GF-D8 (cell line): ENCODE measurements around the gene TAOK1.
"Not testable (repeated sequence)": the region's sequence is repeated elsewhere in the genome, so short reads cannot be mapped to it uniquely, and the experiment has no call there.

Source experiments
- DNase-seq: peaks from one replicate; lab custom pipeline; 2025; lab: John Stamatoyannopoulos, UW

Gene TAOK1

DNA sequence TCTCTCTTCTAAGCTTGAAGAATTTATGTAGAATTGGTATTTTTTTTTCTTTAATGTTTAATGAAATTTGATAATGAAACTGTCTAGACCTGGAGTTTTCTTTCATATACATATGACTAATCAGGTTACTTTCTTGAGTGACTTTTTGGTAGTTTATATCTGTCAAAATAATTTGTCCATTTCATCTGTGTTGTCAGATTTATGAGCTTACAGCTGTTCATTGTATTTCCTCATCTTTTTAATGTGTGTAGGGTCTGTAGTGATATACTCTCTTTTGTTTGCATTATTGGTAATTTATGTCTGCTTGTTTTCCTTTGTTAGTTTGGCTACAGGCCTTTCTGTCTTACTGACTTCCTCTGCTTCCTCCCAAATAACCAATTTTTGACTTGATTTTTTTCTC, 55.7 kb downstream of the TAOK1 start:
- no peak for DNase-seq

DNA sequence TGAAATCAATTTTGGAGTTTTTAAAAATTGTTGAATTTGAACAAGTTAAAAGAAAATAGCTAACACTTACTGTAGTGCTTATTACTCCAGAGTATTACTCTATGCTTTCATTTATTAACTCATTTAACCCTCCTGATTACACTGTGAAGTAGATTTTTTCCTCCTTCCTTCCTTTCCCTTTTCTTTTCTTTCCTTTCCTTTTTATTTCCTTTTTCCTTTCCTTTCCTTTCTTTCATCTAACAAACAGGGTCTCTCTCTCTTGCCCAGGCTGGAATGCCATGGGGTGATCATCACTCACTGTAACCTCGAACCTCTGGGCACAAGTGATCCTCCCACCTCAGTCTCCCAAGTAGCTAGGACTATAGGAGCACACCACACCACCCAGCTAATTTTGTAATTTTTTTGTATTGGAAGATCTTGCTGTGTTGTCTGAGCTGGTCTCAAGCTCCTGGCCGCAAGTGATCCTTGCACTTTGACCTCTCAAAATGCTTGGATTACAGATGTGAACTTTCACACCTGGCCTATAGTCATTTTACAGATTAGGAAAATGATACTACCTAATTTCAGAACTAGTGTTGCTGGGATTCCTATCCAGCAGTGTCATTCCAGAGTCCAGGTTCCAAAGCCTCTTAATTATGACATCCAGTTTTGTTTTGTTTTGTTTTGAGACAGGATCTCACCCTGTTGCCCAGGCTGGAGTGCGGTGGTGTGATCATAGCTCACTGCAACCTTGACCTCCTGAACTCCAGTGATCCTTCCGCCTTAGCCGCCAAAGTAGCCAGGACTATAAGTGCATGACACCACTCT, 59.9 kb downstream of the TAOK1 start:
- no peak for DNase-seq

DNA sequence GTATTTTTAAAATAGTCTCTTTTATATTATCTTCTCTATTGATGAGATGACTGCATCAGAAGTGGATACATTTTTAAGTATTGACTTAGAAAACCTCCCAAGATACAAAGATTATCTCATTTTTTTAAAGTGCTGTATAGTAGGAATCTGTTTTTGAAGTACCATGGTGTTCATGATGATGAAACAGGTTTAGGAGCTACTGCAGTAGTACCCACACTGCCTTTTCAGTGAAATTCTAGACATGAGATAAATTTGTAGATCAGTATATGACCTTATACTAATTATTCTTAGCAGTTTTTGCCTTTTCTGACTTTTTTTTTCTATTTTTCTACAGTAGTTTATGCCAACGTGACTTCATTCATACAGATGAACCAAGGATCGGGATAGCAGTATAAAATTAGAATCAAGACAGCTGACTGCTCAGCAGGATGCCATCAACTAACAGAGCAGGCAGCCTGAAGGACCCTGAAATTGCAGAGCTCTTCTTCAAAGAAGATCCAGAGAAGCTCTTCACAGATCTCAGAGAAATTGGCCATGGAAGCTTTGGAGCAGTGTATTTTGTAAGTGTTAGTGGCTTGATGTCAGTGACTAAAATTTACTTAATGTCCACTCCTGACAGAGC, 61.1 kb downstream of the TAOK1 start:
- DNase-seq = no peak

DNA sequence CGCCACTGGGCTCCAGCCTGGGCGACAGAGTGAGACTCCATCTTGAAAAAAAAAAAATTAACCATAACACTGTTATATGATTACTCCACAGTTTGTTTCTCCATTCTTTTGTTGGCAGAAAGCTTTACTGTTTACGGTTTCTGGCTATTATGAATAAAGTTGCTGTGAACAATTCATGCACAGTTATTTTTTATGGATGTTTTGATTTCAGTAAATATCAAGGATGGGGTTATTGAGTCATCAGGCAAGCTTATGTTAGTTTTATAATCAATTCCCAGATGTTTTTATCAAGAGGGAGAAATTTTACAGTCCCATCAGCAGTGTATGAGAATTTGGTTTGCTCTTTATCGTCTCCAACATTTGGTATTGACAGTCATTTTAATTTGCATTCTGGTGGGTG, 67.9 kb downstream of the TAOK1 start:
- no peak for DNase-seq

DNA sequence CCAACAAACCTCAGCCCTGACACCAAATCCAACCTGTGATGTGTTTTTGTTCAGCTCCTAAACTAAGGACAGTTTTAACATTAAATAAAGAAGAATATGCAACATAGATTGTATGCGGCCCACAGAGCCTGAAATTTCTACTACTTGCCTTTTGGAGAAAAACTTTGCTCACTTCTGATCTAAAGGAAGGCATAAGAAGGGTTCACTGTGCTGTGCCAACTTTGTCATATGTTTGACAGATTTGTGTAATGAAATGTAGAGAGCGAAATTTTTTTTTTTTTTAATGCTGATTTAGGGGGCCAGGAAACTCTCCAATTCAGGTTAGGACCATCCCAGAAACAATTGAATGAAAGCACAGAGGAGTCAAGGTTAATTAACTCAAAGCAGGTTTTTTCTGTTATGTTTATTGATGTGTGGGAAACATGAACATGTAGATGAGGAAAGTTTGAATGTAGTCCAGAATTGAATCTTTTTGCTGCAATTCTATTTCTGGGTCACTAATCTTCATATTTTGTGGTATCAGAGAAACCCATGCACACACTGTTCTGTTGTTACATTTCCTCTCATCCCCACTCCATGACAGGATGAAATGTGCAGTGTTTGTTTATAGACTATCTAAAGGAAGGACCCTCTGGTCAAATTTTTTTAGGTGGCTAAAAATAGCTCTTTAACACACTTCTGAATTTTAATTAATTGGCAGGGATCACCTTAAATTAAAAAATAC, 71.5 kb downstream of the TAOK1 start:
- no peak for DNase-seq

DNA sequence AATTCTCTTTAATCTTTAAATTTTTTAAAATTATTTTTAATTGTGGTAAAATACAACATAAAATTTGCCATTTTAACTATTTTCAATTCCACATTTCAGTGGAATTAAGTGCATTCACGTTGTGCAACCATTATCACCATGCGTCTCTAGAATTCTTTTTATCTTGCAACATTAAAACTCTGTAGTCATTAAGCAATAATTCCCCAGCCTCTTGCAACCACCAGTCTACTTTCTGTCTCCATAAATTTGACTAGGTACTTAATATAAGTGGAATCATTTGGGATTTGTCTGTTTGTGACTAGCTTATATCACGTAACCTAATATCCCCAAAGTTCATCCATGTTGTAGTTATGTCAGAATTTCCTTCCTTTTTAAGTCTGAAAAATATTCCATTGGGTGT, 79.1 kb downstream of the TAOK1 start:
- DNase-seq = no peak

DNA sequence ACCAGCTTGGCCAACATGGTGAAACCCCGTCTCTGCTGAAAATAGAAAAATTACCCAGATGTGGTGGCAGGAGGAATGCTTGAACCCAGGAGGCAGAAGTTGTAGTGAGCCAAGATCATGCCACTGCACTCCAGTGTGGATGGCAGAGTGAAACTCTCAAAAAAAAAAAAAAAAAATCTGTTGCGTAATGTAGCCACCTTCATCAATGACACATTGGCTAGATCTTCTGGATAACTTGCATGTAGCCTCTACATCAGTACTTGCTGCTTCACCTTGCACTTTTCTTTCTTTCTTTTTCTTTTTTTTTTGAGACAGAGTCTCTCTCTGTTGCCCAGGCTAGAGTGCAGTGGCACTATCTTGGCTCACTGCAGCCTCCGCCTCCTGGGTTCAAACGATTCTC, 83.3 kb downstream of the TAOK1 start:
- not testable (repeated sequence) for DNase-seq

DNA sequence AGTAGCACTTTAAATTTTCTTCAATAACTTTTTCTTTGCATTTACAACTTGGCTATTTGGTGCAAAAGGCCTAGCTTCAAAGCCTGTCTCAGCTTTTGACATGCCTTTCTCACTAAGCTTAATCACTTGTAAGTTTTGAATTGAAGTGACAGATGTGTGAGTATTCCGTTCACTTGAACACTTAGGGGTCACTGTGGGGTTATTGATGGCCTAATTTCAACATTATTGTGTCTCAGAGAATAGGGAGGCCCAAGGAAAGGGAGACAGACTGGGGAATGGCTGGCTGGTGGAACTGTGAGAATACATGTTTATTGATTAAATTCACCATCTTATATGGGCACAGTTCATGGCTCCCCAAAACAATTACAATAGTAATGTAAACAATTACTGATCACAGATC, 84.1 kb downstream of the TAOK1 start:
- DNase-seq = no peak

DNA sequence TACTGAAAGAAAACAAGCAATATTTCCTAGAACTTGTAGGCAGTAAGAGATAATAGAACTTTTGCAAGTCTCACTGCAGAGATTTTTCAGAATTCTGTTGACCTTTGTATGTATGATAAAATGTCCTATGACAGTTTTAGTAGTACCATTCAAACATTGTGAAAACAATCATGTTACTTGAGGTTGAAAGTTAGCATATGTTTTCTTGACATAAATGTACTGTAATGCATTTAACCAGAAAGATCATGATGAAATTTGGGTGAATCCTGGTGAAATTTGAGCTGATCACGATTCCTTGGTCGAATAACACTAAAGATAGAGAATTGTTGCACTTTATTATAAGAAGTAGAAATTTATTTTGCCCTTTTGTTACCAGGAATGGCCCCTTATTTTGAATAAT, 85.7 kb downstream of the TAOK1 start:
- DNase-seq = no peak

DNA sequence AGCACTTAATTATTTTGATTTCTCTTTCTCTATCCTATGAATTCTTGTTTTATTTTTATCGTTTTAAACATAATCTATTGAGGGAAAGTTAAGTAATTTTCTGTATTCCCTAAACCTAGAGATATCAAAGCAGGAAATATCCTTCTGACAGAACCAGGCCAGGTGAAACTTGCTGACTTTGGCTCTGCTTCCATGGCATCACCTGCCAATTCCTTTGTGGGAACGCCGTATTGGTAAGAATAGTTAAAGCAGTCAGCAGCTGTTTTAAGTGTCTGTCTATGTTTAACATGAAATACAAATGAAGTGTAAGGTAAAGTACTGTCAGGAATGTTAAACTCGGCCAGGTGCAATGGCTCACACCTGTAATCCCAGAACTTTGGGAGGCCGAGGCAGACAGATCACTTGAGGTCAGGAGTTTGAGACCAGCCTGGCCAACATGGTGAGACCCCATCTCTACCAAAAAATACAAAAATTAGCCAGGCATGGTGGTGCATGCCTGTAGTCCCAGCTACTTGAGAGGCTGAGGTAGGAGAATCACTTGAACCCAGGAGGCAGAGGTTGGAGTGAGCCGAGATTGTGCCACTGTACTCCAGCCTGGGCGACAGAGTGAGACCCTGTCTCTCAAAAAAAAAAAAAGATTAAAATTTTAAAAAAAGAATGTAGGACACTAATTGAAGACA, 90.2 kb downstream of the TAOK1 start:
- DNase-seq = not testable (repeated sequence)

DNA sequence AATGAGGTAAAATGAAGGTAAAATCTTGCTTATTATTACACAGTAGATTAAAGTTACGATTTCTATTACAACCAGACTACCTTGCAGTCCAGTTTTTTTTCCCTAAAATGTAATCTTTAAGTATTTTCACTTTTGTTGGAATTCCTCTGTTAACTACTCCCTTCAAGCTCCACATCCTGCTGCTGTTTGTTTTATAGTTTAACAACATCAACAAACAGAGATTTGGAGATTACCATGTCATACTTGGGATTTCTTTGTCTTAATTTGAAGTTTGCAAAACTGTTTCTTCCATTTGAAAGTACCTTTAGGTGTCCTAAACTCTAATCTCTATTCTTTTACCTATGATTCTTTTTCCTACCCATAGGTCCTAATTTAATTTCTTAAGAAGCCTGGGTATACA, 93.3 kb downstream of the TAOK1 start:
- DNase-seq = no peak

DNA sequence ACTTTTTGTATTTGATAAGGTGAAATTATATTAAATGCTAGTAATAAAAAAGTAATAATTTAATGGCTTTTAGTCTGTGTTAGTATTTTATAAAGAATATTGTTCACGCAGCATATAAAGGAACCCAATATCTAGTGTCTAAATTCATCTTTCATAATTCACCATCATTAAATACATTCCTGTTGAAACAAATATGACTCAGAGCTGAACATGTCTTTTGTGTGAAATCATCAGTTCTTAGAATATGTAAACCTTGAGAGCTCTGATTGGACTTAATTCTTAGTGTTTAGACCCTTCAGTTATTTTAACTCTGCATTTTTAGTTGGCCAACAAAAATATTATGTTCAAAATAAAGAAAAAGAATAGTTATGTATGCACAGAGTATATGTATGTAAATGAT, 104.8 kb downstream of the TAOK1 start:
- no peak for DNase-seq

DNA sequence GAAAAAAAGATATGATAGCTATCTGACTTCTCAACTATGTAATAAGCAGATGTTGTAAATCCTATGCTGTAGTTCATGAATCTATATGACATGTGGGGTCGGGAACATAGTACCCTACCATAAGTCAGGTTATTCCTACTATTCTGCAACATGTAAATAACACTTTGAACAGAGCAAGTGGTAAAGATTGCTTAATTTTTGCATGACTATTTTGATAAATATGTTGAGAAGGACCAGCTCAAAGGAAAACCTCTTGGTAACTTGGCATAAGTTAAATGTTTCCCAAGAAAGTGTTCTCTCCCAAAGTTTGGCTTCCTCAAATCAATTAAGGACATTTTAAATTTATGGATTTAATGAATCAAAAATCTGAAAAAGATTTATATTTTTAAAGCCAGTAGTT, 114.5 kb downstream of the TAOK1 start:
- DNase-seq = no peak

DNA sequence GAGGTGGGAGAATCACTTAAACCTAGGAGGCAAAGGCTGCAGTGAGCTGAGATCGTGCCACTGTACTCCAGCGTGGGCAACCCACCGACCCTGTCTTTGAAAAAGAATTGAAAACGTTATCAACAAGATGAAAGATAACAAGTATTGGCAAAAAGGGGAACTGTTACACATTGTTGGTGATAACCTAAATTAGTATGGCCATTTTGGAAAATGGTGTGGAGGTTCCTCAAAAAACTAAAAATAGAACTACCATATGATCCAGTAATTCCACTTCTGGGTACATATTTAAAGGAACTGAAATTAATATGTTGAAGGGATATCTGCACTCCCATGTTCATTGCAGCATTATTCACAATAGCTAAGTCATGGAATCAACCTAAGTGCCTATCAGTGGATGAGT, 115.7 kb downstream of the TAOK1 start:
- DNase-seq = no peak

DNA sequence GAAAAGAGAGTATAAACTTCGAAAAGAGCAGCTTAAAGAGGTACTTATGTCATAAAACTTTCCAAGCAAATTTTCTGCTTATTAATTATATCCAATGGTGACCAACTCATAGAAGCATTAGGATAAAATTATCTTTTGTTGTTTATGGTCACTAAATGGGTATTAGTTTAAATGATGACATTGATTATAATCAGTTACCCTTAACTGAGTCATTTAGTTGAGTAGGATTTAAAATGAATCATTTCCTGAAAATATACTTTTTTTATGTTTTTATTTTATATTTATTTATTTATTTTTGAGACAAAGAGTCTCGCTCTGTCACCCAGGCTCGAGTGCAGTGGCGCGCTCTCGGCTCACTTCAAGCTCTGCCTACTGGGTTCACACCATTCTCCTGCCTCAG, 120.8 kb downstream of the TAOK1 start:
- no peak for DNase-seq

DNA sequence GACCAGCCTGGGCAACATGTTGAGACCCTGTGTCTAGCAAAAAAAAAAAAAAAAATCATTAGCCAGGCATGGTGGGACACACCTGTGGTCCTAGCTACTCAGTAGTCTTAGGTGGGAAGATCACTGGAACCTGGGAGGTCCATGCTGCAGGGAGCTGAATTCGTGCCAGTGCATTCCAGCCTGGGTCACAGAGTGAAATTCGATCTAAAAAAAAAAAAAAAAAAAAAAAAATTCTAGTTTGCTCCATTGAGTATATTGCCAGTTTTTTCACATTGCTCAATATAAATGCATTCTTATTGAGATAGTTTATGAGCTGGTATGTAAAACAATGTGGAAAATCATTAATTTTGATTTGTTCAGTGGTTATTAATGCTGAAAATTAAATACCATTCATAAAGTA, 124.6 kb downstream of the TAOK1 start:
- DNase-seq = no peak

DNA sequence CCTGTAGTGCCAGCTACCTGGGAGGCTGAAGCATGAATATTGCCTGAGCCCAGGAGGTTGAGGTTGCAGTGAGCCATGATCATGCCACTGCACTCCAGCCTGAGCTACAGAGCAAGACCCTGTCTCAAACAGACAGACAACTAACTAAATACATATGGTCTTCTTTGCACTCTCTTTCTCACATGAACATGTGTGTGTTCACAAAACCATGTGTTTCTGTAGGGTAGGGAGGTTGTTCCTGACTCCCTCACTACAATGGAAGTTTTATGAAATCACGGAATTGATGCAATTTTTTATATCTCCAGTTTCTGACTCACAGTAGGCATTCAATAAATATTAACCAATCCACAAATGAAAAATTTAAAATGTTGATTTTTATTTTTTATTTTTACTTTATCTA, 128.2 kb downstream of the TAOK1 start:
- no peak for DNase-seq

DNA sequence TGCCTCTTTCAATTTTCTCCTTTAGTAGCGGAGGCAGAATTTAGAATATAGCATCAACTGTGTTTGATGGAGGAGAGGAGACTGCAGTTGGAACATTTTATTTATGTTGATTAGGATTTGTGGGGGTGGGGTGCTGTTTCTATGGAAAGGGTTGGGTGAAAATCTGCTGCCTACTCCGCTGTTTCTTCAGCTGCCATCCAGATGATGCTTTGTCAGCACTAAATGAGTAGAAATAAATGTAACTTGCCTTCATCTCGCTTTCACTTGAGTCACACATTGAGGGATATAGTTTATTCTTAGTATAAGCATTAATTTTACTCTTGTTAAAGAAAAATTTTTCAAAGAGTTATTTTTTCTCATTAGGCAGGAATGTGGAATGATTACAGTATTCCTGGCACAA, 134.5 kb downstream of the TAOK1 start:
- no peak for DNase-seq

DNA sequence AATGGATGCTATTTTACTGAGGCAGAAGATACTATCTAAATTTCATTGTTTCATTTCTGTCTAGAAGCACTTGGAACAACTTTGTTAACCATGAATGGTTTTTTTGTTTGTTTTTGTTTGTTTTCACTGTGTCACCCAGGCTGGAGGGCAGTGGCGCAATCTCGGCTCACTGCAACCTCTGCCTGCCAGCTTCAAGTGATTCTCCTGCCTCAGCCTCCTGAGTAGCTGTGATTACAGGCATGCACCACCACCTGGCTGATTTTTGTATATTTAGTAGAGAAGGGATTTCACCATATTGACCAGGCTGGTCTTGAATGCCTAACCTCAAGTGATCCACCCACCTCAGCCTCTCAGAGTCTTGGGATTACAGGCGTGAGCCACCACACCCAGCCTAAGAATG, 136.2 kb downstream of the TAOK1 start:
- DNase-seq = no peak

DNA sequence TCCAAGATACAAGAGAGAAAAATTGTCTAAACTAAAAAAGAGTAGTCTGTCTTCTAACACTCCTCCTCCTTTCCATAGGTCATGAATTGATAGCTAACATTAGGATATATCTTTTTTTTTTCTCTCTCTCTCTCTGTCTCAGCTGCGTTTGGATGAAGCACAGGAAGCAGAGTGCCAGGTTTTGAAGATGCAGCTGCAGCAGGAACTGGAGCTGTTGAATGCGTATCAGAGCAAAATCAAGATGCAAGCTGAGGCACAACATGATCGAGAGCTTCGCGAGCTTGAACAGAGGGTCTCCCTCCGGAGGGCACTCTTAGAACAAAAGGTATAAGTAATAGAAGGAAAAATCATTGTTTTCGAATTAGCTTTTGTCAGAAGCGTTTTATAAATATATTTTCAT, 143.8 kb downstream of the TAOK1 start:
- DNase-seq = no peak

DNA sequence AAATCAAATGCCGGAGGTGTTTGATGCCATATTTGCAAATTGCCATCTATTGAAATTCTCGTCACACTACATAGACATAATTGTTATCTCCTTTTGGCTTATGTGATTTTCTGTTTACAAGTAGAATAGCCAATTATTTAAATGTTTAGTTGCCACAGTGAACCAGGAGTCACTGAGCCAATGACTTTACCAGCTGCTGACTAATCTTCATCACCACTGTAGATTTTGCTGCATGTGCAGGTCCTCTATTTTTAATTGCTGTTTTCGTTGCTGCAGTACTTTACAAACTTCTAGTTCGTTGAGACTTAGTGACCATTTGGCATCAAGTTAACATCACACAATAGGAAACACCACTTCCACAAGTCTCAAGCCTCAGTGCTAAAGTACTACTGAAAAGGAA, 153.9 kb downstream of the TAOK1 start:
- DNase-seq = no peak

DNA sequence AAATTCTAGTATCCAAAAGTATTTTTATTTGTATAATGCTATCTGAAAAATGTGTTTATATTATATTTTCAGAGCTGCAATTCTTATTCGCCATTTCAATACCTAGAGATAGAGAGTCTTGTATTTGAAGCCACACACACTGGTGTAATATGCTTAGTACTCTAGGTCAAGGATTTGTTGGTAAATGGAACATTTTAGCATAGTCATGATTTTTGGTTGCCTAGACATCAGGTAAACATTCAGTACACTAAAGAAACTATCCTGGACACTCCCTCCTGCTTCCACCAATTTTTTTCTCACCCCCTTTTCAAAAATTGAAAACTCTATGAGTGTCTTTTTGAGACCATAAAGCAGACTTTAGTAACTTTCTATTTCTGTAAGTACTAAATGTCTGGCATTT, 155.9 kb downstream of the TAOK1 start:
- DNase-seq = no peak

DNA sequence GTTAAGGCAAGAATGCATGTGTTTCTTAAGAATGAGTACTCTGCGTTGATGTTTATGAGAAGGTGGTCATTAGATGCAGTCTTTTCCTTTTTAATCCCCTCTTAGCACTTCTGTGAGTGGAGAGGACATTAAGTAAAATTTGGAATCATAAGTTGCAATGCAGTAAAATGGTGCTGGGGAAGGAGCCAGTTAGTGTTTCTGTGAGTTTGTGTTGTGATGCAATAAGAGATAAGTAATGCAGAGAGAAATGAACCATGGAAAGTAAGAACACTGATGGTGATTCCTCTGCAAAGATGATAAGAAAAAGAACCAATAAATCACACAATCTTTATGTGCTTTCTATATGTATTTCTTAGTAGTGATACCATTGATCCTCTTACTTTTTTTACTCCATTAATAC, 156.7 kb downstream of the TAOK1 start:
- DNase-seq = no peak
